HG03457 (cell line): ENCODE measurements around the gene CC2D1A.

Experiments
- ATAC-seq: cut with Tn5 transposase; IDR thresholded peaks from one replicate; pipeline ENCODE4 v1.9.1; 2021; ENCODE audit warnings: moderate number of reproducible peaks; ENCODE audit not compliant: unreplicated experiment

Gene CC2D1A

GRCh38 chr19:13905634-13906520 is at the start of gene CC2D1A, which contains the start of gene BRME1:
Gene CC2D1A, plus strand, starts transcription at chr19:13906201. Its CDS starts 241 bp downstream, at chr19:13906442.
Gene BRME1, minus strand, starts transcription at chr19:13906117. Its CDS starts 1,225 bp downstream, at chr19:13904892.
- no peak for ATAC-seq

DNA sequence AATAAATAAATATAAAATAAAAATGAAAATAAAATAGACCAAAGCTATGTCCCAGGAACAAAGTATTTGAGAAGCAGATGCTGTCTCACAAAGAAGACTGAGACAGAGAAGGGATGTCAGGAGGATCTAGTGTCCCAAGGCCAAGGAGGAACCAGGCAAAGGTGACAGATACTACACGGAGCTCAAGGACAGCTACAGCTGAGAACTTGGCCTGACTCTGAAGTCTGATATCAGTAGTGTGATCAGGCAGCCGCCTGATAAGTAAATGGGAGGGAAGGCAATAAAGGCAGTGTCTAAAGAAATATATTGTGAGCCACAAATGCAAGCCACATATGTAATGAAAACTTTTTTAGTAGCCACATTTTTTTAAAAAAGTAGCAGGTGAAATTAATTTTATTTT is 49.5 kb upstream of the CC2D1A start:
- no peak for ATAC-seq

DNA sequence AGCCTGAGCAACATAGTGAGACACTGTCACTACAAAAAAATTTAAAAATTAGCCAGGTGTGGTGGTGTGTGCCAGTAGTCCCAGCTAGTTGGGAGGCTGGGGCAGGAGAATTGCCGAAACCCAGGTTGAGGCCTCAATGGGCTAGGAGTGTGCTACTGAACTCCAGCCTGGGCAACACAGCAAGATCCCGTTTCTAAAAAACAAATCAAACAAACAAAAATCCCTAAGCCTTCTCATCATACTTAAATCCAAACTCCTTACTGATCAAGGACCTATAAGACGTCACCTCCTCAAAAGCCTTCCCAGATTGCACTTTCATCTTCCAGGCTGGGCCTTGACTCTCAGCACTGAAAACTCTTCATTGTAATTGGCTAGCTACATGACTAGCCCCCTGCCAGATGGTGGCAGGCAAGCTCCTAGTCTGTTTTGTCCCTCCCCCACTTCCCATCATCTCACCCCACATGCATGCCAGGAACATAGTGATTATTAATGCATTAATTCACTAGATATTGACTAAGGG is 46.6 kb upstream of the CC2D1A start:
- ATAC-seq: no peak

DNA sequence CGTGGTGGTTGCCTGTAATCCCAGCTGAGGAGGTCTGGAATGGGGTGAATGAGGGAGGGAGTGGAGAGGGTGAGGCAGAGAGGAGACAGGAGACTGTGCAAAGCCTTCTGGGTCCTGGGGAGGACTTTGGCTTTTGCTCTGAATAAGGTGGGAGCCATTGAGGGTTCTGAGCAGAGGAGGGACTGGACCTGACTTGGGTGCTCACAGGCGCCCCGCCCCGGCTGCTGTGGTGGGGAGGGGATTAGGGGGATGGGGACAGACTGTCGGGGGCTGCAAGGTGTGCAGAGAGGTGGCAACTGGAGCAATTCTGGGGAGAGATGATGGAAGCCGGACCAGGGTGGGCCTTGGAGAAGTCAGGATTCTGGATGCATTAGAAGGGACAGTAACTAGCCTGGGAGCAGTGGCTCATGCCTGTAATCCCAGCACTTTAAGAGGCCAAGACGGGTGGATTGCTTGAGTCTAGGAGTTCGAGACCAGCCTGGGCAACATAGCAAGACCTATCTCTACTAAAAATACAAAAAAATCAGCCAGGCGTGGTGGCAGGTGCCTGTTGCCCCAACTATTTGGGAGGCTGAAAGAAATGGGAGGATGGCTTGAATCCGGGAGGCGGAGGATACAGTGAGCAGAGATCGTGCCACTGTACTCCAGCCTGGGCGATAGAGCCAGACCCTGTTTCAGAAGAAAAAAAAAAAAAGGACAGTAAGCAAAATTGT is 45.2 kb upstream of the CC2D1A start:
- no peak for ATAC-seq

GRCh38 chr19:13861392-13861713 is 44.6 kb upstream of the CC2D1A start:
- peak; percentile 29 for ATAC-seq

- ATAC-seq: peak; percentile 53
Observed at GRCh38 chr19:13861714-13862531, 44.1 kb upstream of the CC2D1A start.

GRCh38 chr19:13864046-13864666 is 41.8 kb upstream of the CC2D1A start:
- ATAC-seq: no peak

- no peak for ATAC-seq
Observed at GRCh38 chr19:13864667-13865570, 41.1 kb upstream of the CC2D1A start.

DNA sequence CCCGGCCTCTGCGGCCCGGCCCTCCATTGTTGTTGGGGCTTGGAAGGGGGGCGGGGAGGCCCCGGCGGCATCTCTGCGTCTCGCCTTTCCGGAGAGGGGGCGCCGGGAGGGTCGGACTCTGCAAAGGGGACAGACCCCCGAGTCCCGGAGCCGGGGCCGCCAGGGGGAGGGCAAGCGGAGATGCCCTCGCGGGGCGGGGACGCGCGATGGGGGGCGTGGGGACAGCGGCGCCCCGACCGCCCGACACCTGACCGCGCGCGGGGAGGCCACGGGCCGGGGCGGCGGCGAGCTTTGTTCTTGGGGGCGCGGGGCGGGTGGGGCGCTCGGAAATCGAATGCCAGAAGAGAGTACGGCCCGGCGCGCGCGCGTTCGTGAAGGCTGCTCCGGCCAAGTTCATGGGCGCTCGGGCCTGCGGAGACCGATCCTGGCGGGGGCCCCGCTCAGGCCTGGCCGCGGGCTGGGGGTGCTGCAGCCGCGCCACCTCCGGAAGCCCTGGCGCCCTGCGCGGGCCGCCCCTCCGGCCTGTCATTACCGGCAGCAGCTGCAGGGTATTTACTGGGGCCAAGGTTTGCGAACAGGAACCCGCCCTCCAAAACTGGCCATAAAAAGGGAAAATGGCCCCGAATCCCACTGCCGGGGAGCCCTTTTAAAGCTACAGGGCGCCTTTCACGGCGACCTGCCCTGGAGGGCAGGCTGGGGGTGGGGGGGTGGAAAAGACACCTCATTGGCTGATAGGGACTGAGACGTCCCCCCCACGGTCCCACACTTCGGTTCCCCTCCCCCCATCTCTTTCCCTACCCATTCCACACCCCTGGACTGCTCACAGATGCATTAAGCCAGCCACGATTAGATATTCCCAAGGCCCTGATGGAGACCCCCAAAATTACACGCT is 40.2 kb upstream of the CC2D1A start:
- no peak for ATAC-seq

DNA sequence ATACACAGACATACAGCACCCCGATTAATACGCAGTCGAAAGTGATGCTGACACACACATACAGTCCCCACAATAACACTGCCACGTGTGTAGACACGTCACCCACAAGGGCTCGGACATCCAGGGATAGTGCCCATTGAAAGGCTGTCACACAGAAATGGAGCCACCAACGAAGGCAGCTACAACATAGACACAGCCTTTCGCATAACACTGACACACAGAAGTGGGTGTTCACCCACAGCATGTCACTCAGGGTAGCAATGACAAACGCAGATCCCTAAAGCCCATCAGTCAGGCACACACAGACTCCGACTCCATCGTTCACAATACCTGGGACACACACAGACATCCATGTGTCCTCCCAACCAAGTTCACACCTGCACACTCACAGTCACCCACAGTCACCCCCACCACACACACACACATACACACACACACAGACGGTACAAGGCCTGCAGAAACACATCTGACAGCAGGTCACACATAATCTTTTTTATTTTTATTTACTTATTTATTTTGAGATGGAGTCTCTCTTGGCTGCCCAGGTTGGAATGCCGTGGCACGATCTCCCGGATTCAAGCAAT is 39.4 kb upstream of the CC2D1A start:
- no peak for ATAC-seq

DNA sequence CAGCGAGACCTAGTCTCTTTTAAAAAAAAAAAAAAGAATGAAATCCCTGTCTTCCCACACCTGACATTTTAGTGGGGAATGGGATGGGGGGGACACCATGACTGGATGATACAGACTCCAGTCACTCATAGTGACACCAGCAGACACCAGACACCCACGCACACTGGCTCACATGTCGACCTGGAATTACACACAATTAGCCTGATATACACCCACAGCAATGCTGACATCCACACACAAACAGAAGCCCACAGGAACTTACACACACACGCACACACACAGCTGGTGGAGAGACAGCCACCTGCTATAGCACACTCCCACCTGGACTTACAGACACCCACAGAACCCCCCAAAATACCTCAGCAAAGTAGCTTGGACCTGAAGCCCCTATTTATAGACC is 37.3 kb upstream of the CC2D1A start:
- ATAC-seq: no peak

DNA sequence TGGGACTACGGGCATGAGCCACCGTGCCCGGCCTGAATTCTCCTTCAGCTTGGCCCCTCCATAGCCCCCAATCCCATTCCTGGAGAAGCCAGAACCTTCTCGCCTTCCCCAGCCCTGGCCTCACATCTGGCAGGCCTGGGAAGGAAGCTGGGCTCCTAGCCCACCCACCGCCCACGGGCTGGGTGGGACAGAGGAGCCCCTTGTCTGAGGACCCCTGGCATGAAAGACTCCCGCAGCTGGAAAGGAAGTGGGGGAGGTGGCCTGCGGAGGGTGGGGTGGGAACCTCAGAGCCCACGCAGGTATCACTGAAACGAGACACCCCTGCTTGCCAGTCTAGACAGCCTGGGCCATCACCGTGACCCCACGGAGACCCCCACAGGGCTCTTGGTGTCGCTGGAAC is 36.7 kb upstream of the CC2D1A start:
- ATAC-seq: no peak

- ATAC-seq: no peak
Observed at GRCh38 chr19:13870873-13871272, 35.1 kb upstream of the CC2D1A start.

GRCh38 chr19:13872339-13872694 is 33.7 kb upstream of the CC2D1A start:
- no peak for ATAC-seq

- no peak for ATAC-seq
Observed at GRCh38 chr19:13872695-13873389, 33.2 kb upstream of the CC2D1A start.

DNA sequence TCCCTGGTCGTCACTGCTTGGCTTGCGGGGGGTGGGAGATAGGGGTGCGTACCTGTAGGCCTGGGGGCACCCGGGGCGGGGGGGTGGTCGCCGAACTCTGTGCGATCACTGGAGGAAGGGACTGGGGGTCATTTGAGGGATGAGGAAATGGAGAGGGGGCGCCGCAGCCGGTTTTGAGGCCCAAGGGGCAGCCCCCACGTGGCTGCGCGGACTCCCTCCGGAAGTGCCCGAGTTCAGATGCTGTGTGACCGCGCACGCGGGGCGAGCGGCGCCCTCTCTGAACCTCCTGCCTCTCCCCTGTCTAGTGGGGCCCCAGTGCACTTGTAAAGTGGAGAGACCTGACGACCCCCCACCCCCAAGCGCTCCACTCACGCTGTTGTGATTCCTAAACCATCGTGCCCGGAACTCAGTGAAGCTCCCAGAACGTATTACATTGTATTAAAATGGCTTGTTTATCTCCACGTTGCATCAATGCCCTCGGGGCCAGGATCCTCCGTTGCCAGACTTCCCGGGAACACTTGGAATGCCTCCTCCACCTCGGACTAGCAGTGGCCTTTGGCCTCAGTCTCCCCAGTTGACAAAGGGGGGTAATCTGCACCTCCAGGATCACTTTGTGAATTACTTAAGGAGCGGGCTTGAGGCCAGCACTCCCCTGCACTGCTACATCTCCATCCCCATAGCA is 32.0 kb upstream of the CC2D1A start:
- no peak for ATAC-seq

DNA sequence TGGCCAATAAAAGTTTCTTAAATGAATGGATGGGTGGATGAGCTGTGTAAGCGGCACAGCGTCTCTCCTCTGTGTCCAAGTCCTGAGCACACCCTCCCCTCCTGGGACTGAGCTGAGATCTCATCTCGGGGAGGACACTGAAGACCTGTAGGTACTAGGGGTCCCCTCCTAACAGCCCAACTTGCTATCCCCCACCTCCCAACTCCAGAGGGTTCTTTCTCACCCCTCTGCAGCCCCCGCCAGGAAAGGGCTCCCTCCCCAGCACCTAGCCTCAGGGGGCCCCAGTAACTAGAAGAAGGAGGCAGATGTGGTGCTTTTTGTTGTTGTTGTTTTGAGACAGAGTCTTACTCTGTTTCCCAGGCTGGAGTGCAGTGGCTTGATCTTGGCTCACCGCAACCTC is 30.2 kb upstream of the CC2D1A start:
- no peak for ATAC-seq
